B cell (primary cell): ENCODE results near the gene KCNIP1. TPM values are rescaled to one million over a fixed set of nuclear protein-coding genes. Genes with fewer than 3 reads are reported as not detected.

Experiments
- ATAC-seq: fragments of 200-7000 bp; cut with Tn5 transposase; one replicate; pipeline ENCODE4 v1.10.0; 2021; ENCODE audit warnings: low read depth, mild to moderate bottlenecking, moderate number of reproducible peaks, moderate library complexity
- CTCF ChIA-PET: fragments of 350-600 bp; sonication (Branson Sonifier 250); formaldehyde crosslinking; loops from one replicate; lab custom pipeline; 2021; ENCODE audit warnings: antibody characterized with exemption, inconsistent platforms; lab: Charles Lee
- POLR2A ChIA-PET: fragments of 350-600 bp; sonication (Branson Sonifier 250); formaldehyde crosslinking; loops from one replicate; lab custom pipeline; 2021; ENCODE audit warnings: antibody characterized with exemption; lab: Charles Lee
- DNase-seq: peaks from one replicate; pipeline ENCODE4 v3.0.0; 2013
- H2AFZ ChIP-seq: 2 replicates; pipeline ENCODE4 v1.6.1; 2012; ENCODE audit warnings: mild to moderate bottlenecking, low read depth, low read length; ENCODE audit not compliant: insufficient read depth, poor library complexity, severe bottlenecking
- H3K27ac ChIP-seq, 2 donors: 1 replicate in 1 of 2; 2 replicates in 1 of 2; pipeline ENCODE4 v1.5.1; 2012 to 2013; ENCODE audit warnings: low read length in 2 of 2, mild to moderate bottlenecking in 2 of 2, moderate library complexity in 1 of 2
- H3K27me3 ChIP-seq, 4 experiments: fragments of 200-600 bp in 1 of 4; sonication (generic) in 1 of 4; replicated peaks in 1 of 4; 1 replicate in 2 of 4; 2 replicates in 2 of 4; pipeline versions ENCODE4 v1.6.1 to v1.7.0; 2013 to 2016; ENCODE audit warnings: low read length in 3 of 4, mild to moderate bottlenecking in 2 of 4, mixed read lengths in 1 of 4, moderate library complexity in 1 of 4; ENCODE audit not compliant: insufficient read depth in 4 of 4, control insufficient read depth in 3 of 4; ENCODE audit errors: control extremely low read depth in 1 of 4
- H3K36me3 ChIP-seq, 2 experiments: replicated peaks in 1 of 2; 1 replicate in 1 of 2; 2 replicates in 1 of 2; pipeline versions ENCODE4 v1.6.1 to v1.7.1; 2013; ENCODE audit warnings: low read length in 1 of 2; ENCODE audit not compliant: insufficient read depth in 2 of 2, control insufficient read depth in 1 of 2; ENCODE audit errors: control extremely low read depth in 1 of 2, extremely low read depth in 1 of 2
- H3K4me1 ChIP-seq, 2 donors: fragments of 200-600 bp in 1 of 2; sonication (generic) in 1 of 2; 1 replicate in 1 of 2; 2 replicates in 1 of 2; pipeline versions ENCODE4 v1.5.1 to v1.6.1; 2013 to 2017; ENCODE audit warnings: low read length in 2 of 2; ENCODE audit not compliant: control insufficient read depth in 2 of 2, insufficient read depth in 2 of 2
- H3K4me2 ChIP-seq: replicated peaks from 2 replicates; pipeline ENCODE3; 2012; ENCODE audit warnings: mild to moderate bottlenecking, low read depth, low read length; ENCODE audit not compliant: poor library complexity, severe bottlenecking
- H3K4me3 ChIP-seq, 5 experiments: fragments of 200-600 bp in 1 of 5; sonication (generic) in 1 of 5; 1 replicate in 3 of 5; 2 replicates in 2 of 5; pipeline versions ENCODE4 v1.5.1 to v1.7.0; 2011 to 2016; ENCODE audit warnings: low read length in 4 of 5, mild to moderate bottlenecking in 4 of 5, low read depth in 2 of 5, control low read depth in 1 of 5, moderate library complexity in 1 of 5; ENCODE audit not compliant: insufficient read depth in 1 of 5; ENCODE audit errors: control extremely low read depth in 1 of 5, extremely low read depth in 1 of 5
- H3K79me2 ChIP-seq: fragments of 200-600 bp; sonication (generic); one replicate; pipeline ENCODE4 v1.6.0; 2016; ENCODE audit warnings: low read length; ENCODE audit not compliant: control insufficient read depth, insufficient read depth
- H3K9ac ChIP-seq: fragments of 200-600 bp; sonication (generic); 2 replicates; pipeline ENCODE4 v1.6.1; 2017; ENCODE audit warnings: mild to moderate bottlenecking, low read length, moderate library complexity
- H3K9me3 ChIP-seq, 3 donors: one replicate each; pipeline versions ENCODE4 v1.6.1 to v1.7.1; 2013; ENCODE audit warnings: low read length in 2 of 3; ENCODE audit not compliant: control insufficient read depth in 2 of 3, insufficient read depth in 1 of 3; ENCODE audit errors: control extremely low read depth in 1 of 3
- H4K20me1 ChIP-seq: 2 replicates; pipeline ENCODE4 v1.6.0; 2012; ENCODE audit warnings: mild to moderate bottlenecking, low read length; ENCODE audit not compliant: insufficient read depth, control insufficient read depth, poor library complexity, severe bottlenecking
- H3K27ac Mint-ChIP-seq: one replicate; pipeline ENCODE4 v1.8.0; 2021; ENCODE audit warnings: mixed read lengths
- H3K27me3 Mint-ChIP-seq: one replicate; pipeline ENCODE4 v1.8.0; 2021; ENCODE audit warnings: mixed read lengths
- H3K4me1 Mint-ChIP-seq: one replicate; pipeline ENCODE4 v1.8.0; 2021; ENCODE audit warnings: mixed read lengths
- H3K4me3 Mint-ChIP-seq: one replicate; pipeline ENCODE4 v1.8.0; 2021; ENCODE audit warnings: mixed read lengths
- H3K9me3 Mint-ChIP-seq: one replicate; pipeline ENCODE4 v1.8.0; 2022; ENCODE audit warnings: mixed read lengths; ENCODE audit not compliant: insufficient read depth
- EZH2 ChIP-seq: IDR thresholded peaks from 2 replicates; pipeline ENCODE4 v1.6.1; 2012; ENCODE audit warnings: borderline replicate concordance, low read depth, mild to moderate bottlenecking, moderate library complexity, low read length; ENCODE audit not compliant: insufficient read depth, poor library complexity, severe bottlenecking
- WGBS: methylation state at CpG from one replicate; pipeline ENCODE4 v1.1.5; 2013; ENCODE audit warnings: missing lambda C conversion rate; ENCODE audit not compliant: insufficient coverage; 5-methylcytosine and 5-hydroxymethylcytosine counted together
- intact Hi-C: fragments of 100-400 bp; cut with micrococcal nuclease; formaldehyde crosslinking; loops from one replicate; pipeline ENCODE4 v1.10.0; 2022
- polyA plus RNA-seq: library from polyadenylated mRNA; depleted of rRNA; stranded (reverse); fragments of >200 nt; gene quantifications from 2 replicates; pipeline ENCODE4 v1.2.3, GENCODE V29; 2012
- total RNA-seq, 2 donors: library from RNA; stranded (reverse); fragments of 120-200 nt in 1 of 2; gene quantifications; 1 replicate in 1 of 2; 2 replicates in 1 of 2; pipeline versions ENCODE4 v1.2.3 to v1.2.4, GENCODE V29; 2013 to 2022
- TF ChIP-seq, protein P1 (sequence below): fragments of 200-600 bp; IDR thresholded peaks from one replicate; pipeline ENCODE4 v1.8.0; 2022; ENCODE audit warnings: antibody characterized with exemption, mild to moderate bottlenecking

Gene KCNIP1
- total and polyA plus RNA-seq, 2 donors (not counting 1 experiment from before 2014, with no cell fraction given) = not detected

DNA sequence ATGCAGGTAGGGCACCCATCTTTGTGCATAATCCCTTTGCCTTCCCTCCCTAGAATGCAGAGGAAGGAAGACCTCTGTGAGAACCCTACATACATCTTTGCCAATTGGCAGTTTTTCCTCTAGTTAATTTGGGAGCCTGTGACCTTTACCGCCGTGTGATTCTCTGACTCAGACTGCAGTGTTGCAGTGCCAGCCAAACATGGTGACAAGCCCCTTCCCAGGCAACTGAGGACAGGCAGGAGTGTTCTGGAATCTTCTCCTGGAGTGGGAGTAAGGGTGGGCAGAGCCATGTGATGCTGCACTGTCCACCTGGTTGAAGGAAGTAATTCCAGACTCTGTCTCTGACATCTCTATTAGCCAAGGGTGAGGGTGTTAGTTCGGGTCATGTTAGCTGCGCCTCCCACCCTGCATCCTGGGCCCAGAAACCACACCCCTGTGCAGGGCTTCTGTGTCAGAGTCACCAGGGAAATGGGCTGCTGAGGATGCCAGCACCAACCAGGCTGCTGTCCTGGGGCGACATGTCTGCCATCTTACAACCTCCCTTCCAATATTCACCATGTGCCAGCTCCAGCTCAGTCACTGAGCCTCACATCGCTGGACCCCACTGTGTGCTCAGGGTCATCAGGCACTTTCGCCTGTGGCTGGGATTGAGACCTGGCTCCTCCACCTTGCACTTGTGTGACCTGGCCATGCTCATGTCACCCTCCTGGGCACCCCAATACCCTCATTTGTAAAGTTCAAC lies 21.8 kb downstream of the KCNIP1 start:
- Histone ChIP-seq H3K36me3 (no peaks in the 10 kb centered on the region), H3K27ac (no peak overlapping the region), H3K4me3 (no peak overlapping the region), H3K79me2 (no peaks in the 10 kb centered on the region), H3K27me3 (no peaks in the 10 kb centered on the region), H4K20me1 (no peaks in the 10 kb centered on the region), H3K9ac (no peak overlapping the region), H3K9me3 (peaks cover 0 to 8% (median 0%) of the 10 kb centered on the region in 3 donors), H3K4me2 (no peak overlapping the region), H3K4me1 (no peaks in the 10 kb centered on the region), H2AFZ (no peak overlapping the region)
- Mint-ChIP-seq H3K4me3 (no peak overlapping the region), H3K27ac (no peak overlapping the region), H3K4me1 (no peaks in the 10 kb centered on the region), H3K27me3 (peaks cover 7% of the 10 kb centered on the region), H3K9me3 (no peaks in the 10 kb centered on the region)
- ChIA-PET POLR2A (no interaction called here), CTCF (no interaction called here)
- intact Hi-C loops = no loop called here
- WGBS = 96% methylated on average over 7 of the region's 7 CpGs
- ATAC-seq (no peak), DNase-seq (no peak)
- TF ChIP-seq, protein P1, sequence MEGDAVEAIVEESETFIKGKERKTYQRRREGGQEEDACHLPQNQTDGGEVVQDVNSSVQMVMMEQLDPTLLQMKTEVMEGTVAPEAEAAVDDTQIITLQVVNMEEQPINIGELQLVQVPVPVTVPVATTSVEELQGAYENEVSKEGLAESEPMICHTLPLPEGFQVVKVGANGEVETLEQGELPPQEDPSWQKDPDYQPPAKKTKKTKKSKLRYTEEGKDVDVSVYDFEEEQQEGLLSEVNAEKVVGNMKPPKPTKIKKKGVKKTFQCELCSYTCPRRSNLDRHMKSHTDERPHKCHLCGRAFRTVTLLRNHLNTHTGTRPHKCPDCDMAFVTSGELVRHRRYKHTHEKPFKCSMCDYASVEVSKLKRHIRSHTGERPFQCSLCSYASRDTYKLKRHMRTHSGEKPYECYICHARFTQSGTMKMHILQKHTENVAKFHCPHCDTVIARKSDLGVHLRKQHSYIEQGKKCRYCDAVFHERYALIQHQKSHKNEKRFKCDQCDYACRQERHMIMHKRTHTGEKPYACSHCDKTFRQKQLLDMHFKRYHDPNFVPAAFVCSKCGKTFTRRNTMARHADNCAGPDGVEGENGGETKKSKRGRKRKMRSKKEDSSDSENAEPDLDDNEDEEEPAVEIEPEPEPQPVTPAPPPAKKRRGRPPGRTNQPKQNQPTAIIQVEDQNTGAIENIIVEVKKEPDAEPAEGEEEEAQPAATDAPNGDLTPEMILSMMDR = no peak
- no peak for TF ChIP-seq EZH2

DNA sequence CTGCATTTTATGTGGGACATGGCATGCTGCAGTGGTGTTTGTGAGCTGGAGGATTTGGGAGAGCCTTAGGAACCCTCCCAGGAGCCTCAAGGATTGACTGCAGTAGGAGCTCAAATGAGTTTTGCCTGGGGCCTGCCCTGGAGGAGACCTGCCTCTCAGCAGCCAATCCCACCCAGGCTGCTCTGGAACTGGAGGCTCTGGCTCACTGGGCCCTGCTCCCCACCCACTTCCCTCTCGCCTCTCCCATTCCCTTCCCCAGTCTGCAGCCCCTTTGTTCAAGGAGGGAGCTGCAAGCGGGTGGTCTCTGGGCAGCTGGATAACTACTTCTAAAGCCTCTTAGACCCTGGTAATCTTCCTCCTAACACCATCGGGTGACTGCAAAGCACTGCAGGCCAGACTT lies 24.2 kb downstream of the KCNIP1 start:
- Mint-ChIP-seq H3K4me1 (no peaks in the 10 kb centered on the region), H3K27ac (no peak overlapping the region), H3K4me3 (no peak overlapping the region), H3K9me3 (no peaks in the 10 kb centered on the region), H3K27me3 (peaks cover 4% of the 10 kb centered on the region)
- Histone ChIP-seq H4K20me1 (no peaks in the 10 kb centered on the region), H3K9ac (no peak overlapping the region), H3K27me3 (peaks cover 0 to under 1% (median 0%) of the 10 kb centered on the region in 4 experiments), H3K36me3 (no peaks in the 10 kb centered on the region), H3K9me3 (no peaks in the 10 kb centered on the region), H3K79me2 (no peaks in the 10 kb centered on the region), H3K4me2 (no peak overlapping the region), H2AFZ (no peak overlapping the region), H3K27ac (no peak overlapping the region), H3K4me1 (no peaks in the 10 kb centered on the region), H3K4me3 (no peak overlapping the region)
- ChIA-PET POLR2A (no interaction called here), CTCF (no interaction called here)
- TF ChIP-seq, protein P1 = no peak
- TF ChIP-seq EZH2 = no peak
- no peak for DNase-seq
- ATAC-seq = no peak
- intact Hi-C loops = no loop called here
- WGBS = 100% methylated on average over 3 of the region's 3 CpGs
